Subcutaneous abdominal adipose tissue (tissue), 5 donors: ENCODE measurements around the gene ARL5B.
"Not testable (repeated sequence)": the region's sequence is repeated elsewhere in the genome, so short reads cannot be mapped to it uniquely, and the experiment has no call there.

ENCODE experiments used
- H3K27ac ChIP-seq: one replicate; pipeline ENCODE4 v1.7.0; 2013; ENCODE audit warnings: low read depth, mild to moderate bottlenecking, inconsistent platforms, low read length, moderate library complexity
- H3K27me3 ChIP-seq, 5 donors: one replicate each; pipeline ENCODE4 v1.7.0; 2013; ENCODE audit warnings: low read length in 5 of 5, inconsistent platforms in 1 of 5; ENCODE audit not compliant: control insufficient read depth in 5 of 5, insufficient read depth in 4 of 5
- H3K36me3 ChIP-seq, 5 donors: one replicate each; pipeline ENCODE4 v1.7.0; 2013; ENCODE audit warnings: low read length in 5 of 5; ENCODE audit not compliant: control insufficient read depth in 5 of 5, insufficient read depth in 5 of 5
- H3K4me1 ChIP-seq, 5 donors: one replicate each; pipeline ENCODE4 v1.7.0; 2013; ENCODE audit warnings: low read length in 5 of 5, mild to moderate bottlenecking in 3 of 5, moderate library complexity in 1 of 5; ENCODE audit not compliant: control insufficient read depth in 5 of 5, insufficient read depth in 5 of 5
- H3K4me3 ChIP-seq, 5 donors: one replicate each; pipeline ENCODE4 v1.7.0; 2013; ENCODE audit warnings: low read length in 5 of 5, low read depth in 1 of 5
- H3K9ac ChIP-seq, 5 donors: one replicate each; pipeline ENCODE4 v1.7.0; 2013; ENCODE audit warnings: low read length in 5 of 5, mild to moderate bottlenecking in 4 of 5, moderate library complexity in 3 of 5
- H3K9me3 ChIP-seq, 5 donors: one replicate each; pipeline ENCODE4 v1.7.0; 2013; ENCODE audit warnings: low read length in 5 of 5; ENCODE audit not compliant: control insufficient read depth in 5 of 5
- donor health status: healthy.
- donor health status: healthy.
- donor health status: healthy.
- donor health status: healthy.
- donor health status: healthy.

The ARL5B gene

GRCh38 chr10:18659125-18659818 is at the start of gene ARL5B:
Gene ARL5B, plus strand, starts transcription at chr10:18659431. Its CDS starts 207 bp downstream, at chr10:18659638.
- Histone ChIP-seq H3K27ac (peak within 1 kb of the TSS; percentile 97), H3K4me1 (peaks cover 4 to 29% (median 28%) of the 10 kb centered on the region in 5 donors), H3K9me3 (no peaks in the 10 kb centered on the region), H3K36me3 (peaks cover 0 to 2% (median 0%) of the 10 kb centered on the region in 5 donors), H3K4me3 (peak within 1 kb of the TSS; percentile 85 to 99 (median 96)), H3K27me3 (peaks cover 0 to 3% (median 0%) of the 10 kb centered on the region in 5 donors), H3K9ac (peak within 1 kb of the TSS; percentile 93 to 99 (median 95))

- no peak overlapping the region for H3K9ac ChIP-seq
- H3K4me1 ChIP-seq, result peaks cover 0 to 4% (median 0%) of the 10 kb centered on the region in 5 donors
- peaks cover 0 to 19% (median 6%) of the 10 kb centered on the region in 5 donors for H3K36me3 ChIP-seq
- no peaks in the 10 kb centered on the region for H3K27me3 ChIP-seq
- H3K27ac ChIP-seq, result no peak overlapping the region
- no peak overlapping the region for H3K4me3 ChIP-seq
- H3K9me3 ChIP-seq, result no peaks in the 10 kb centered on the region
Observed at GRCh38 chr10:18610517-18610916, 48.7 kb upstream of the ARL5B start.

GRCh38 chr10:18611168-18611567 is 48.1 kb upstream of the ARL5B start:
- Histone ChIP-seq H3K27me3 (no peaks in the 10 kb centered on the region), H3K27ac (no peak overlapping the region), H3K4me3 (no peak overlapping the region), H3K36me3 (peaks cover 4 to 21% (median 8%) of the 10 kb centered on the region in 5 donors), H3K4me1 (peaks cover 0 to 4% (median 0%) of the 10 kb centered on the region in 5 donors), H3K9ac (no peak overlapping the region), H3K9me3 (no peaks in the 10 kb centered on the region)

- Histone ChIP-seq H3K9me3 (no peaks in the 10 kb centered on the region), H3K27me3 (no peaks in the 10 kb centered on the region), H3K9ac (no peak overlapping the region), H3K36me3 (peaks cover 4 to 13% (median 8%) of the 10 kb centered on the region in 5 donors), H3K4me1 (peaks cover 0 to 3% (median 0%) of the 10 kb centered on the region in 5 donors), H3K4me3 (no peak overlapping the region), H3K27ac (no peak overlapping the region)
Observed at GRCh38 chr10:18615618-18616017, 43.6 kb upstream of the ARL5B start.

GRCh38 chr10:18616337-18616736 is 42.9 kb upstream of the ARL5B start:
- peaks cover 7 to 16% (median 10%) of the 10 kb centered on the region in 5 donors for H3K36me3 ChIP-seq
- H3K9me3 ChIP-seq, result no peaks in the 10 kb centered on the region
- H3K27ac ChIP-seq, result no peak overlapping the region
- H3K4me3 ChIP-seq, result no peak overlapping the region
- no peaks in the 10 kb centered on the region for H3K4me1 ChIP-seq
- no peaks in the 10 kb centered on the region for H3K27me3 ChIP-seq
- H3K9ac ChIP-seq, result no peak overlapping the region

GRCh38 chr10:18619016-18619415 is 40.2 kb upstream of the ARL5B start:
- no peak overlapping the region for H3K4me3 ChIP-seq
- peaks cover 3 to 13% (median 11%) of the 10 kb centered on the region in 5 donors for H3K36me3 ChIP-seq
- no peak overlapping the region for H3K9ac ChIP-seq
- no peaks in the 10 kb centered on the region for H3K27me3 ChIP-seq
- no peak overlapping the region for H3K27ac ChIP-seq
- no peaks in the 10 kb centered on the region for H3K4me1 ChIP-seq
- H3K9me3 ChIP-seq, result no peaks in the 10 kb centered on the region

GRCh38 chr10:18620856-18621255 is 38.4 kb upstream of the ARL5B start:
- H3K27ac ChIP-seq, result no peak overlapping the region
- H3K4me3 ChIP-seq, result no peak overlapping the region
- H3K36me3 ChIP-seq, result peaks cover 3 to 10% (median 8%) of the 10 kb centered on the region in 5 donors
- no peaks in the 10 kb centered on the region for H3K27me3 ChIP-seq
- H3K9me3 ChIP-seq, result no peaks in the 10 kb centered on the region
- no peaks in the 10 kb centered on the region for H3K4me1 ChIP-seq
- no peak overlapping the region for H3K9ac ChIP-seq

- not testable (repeated sequence) for H3K9me3 ChIP-seq, H3K27me3 ChIP-seq, H3K36me3 ChIP-seq, H3K4me3 ChIP-seq, H3K4me1 ChIP-seq, H3K9ac ChIP-seq, H3K27ac ChIP-seq
Observed at GRCh38 chr10:18623671-18624070, 35.6 kb upstream of the ARL5B start.

- Histone ChIP-seq H3K36me3 (peaks cover 0 to 7% (median 7%) of the 10 kb centered on the region in 5 donors), H3K27me3 (no peaks in the 10 kb centered on the region), H3K9ac (no peak overlapping the region), H3K4me1 (peaks cover 0 to 5% (median 0%) of the 10 kb centered on the region in 5 donors), H3K9me3 (no peaks in the 10 kb centered on the region), H3K4me3 (no peak overlapping the region), H3K27ac (no peak overlapping the region)
Observed at GRCh38 chr10:18625886-18626285, 33.3 kb upstream of the ARL5B start.

GRCh38 chr10:18627452-18628018 is 31.7 kb upstream of the ARL5B start:
- not testable (repeated sequence) for H3K27me3 ChIP-seq, H3K9me3 ChIP-seq, H3K4me1 ChIP-seq, H3K36me3 ChIP-seq
- Histone ChIP-seq H3K9ac (peak overlapping the region in 3 of 5 donors; percentile 21 to 74 (median 73)), H3K4me3 (peak overlapping the region; percentile 59 to 76 (median 69)), H3K27ac (peak overlapping the region; percentile 50)
